ENCODE results near the gene TMEM229B. TPM values are rescaled to one million over a fixed set of nuclear protein-coding genes. Genes with fewer than 3 reads are reported as not detected.

The TMEM229B gene
- total RNA-seq, 1 donor from 2014 or later = 1.3 TPM

DNA sequence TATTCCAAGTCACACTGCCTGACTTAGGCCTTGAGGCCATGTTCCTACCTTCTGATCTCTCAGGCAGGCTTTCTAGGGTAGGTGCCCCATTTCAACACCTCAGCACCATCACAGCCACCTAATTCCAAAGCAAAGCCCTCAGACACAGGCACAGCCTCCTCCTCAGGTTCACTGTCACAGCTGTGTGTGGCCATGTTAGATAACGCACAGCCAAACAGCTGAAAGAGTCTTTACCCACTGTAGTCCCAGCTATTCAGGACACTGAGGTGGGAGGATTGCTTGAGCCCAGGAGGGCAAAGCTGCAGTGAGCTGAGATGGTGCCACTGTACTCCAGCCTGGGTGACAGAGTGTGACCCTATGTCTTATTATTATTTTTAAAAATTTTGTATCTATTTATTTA, 7.3 kb upstream of the TMEM229B start:
- Histone ChIP-seq H3K27ac (ENCODE audit: low read depth, low read length) (no peak overlapping the region), H3K79me2 (ENCODE audit: insufficient read depth, low read length) (no peaks in the 10 kb centered on the region), H3K4me1 (ENCODE audit: insufficient read depth, low read length) (no peaks in the 10 kb centered on the region), H3K36me3 (ENCODE audit: insufficient read depth, low read length) (no peaks in the 10 kb centered on the region), H3K4me2 (ENCODE audit: low read length) (no peak overlapping the region), H3K4me3 (ENCODE audit: insufficient read depth, low read depth, low read length) (no peak overlapping the region), H2AFZ (ENCODE audit: low read depth, low read length) (no peak overlapping the region), H3K27me3 (ENCODE audit: insufficient read depth, low read length) (peaks cover 6% of the 10 kb centered on the region), H4K20me1 (ENCODE audit: insufficient read depth, low read length) (no peaks in the 10 kb centered on the region), H3K9me3 (ENCODE audit: insufficient read depth, low read depth, low read length) (peaks cover 14% of the 10 kb centered on the region), H3K9ac (ENCODE audit: low read length) (no peak overlapping the region)
- H3K27me3 Mint-ChIP-seq (ENCODE audit: low read depth, unreplicated experiment) = no peaks in the 10 kb centered on the region
- H3K9me3 Mint-ChIP-seq (ENCODE audit: unreplicated experiment) = peaks cover 13% of the 10 kb centered on the region
- no peak for DNase-seq (ENCODE audit: low read depth)
- no peaks in the 10 kb centered on the region for H3K36me3 Mint-ChIP-seq (ENCODE audit: low read depth, unreplicated experiment)
- H3K27ac Mint-ChIP-seq (ENCODE audit: unreplicated experiment) = no peak overlapping the region
- H3K4me3 Mint-ChIP-seq (ENCODE audit: unreplicated experiment) = no peak overlapping the region
- TF ChIP-seq, protein P1, sequence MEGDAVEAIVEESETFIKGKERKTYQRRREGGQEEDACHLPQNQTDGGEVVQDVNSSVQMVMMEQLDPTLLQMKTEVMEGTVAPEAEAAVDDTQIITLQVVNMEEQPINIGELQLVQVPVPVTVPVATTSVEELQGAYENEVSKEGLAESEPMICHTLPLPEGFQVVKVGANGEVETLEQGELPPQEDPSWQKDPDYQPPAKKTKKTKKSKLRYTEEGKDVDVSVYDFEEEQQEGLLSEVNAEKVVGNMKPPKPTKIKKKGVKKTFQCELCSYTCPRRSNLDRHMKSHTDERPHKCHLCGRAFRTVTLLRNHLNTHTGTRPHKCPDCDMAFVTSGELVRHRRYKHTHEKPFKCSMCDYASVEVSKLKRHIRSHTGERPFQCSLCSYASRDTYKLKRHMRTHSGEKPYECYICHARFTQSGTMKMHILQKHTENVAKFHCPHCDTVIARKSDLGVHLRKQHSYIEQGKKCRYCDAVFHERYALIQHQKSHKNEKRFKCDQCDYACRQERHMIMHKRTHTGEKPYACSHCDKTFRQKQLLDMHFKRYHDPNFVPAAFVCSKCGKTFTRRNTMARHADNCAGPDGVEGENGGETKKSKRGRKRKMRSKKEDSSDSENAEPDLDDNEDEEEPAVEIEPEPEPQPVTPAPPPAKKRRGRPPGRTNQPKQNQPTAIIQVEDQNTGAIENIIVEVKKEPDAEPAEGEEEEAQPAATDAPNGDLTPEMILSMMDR (IDR thresholded peaks at IDR 0.05; ENCODE audit: insufficient read depth, low read depth, low read length) = no peak
- TF ChIP-seq EZH2 (IDR thresholded peaks at IDR 0.05; ENCODE audit: insufficient read depth, low read length) = no peak
- no peak for FAIRE-seq
- H3K4me1 Mint-ChIP-seq (ENCODE audit: low read depth, unreplicated experiment) = no peaks in the 10 kb centered on the region

DNA sequence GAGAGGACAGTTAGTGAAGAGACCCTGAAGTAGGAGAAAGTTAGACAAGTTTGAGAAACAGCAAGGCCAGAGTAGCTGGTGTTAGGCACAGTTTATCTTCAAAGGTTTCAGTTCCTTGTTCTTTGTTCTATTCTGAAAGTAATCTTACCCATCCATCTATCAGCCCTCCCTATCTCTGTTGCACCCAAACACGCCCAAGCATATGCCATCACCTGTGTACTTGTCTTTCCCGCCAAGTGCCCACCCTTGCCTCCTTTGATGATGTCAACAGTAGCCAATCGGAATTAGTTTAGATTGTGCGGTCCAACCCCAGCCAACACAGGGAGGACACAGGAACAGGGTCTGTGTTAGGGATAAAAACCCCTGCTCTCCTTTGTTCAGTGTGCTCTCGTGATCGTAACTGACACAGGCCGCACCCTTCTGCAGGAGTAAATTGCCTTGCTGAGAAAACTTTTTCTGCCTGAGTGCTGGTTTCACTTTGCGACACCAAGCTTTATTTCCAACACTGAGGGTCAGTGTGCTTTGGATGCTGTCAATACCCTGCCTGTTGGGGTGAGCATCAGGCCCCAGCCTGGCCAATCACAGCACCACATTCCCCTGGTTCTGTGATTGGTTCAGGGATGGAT, 4.7 kb upstream of the TMEM229B start:
- H3K4me3 Mint-ChIP-seq (ENCODE audit: unreplicated experiment) = no peak overlapping the region
- Histone ChIP-seq H3K4me3 (ENCODE audit: insufficient read depth, low read depth, low read length) (no peak overlapping the region), H3K79me2 (ENCODE audit: insufficient read depth, low read length) (no peaks in the 10 kb centered on the region), H3K9ac (ENCODE audit: low read length) (no peak overlapping the region), H3K9me3 (ENCODE audit: insufficient read depth, low read depth, low read length) (peaks cover 14% of the 10 kb centered on the region), H3K27me3 (ENCODE audit: insufficient read depth, low read length) (peaks cover 2% of the 10 kb centered on the region), H4K20me1 (ENCODE audit: insufficient read depth, low read length) (no peaks in the 10 kb centered on the region), H2AFZ (ENCODE audit: low read depth, low read length) (no peak overlapping the region), H3K4me2 (ENCODE audit: low read length) (no peak overlapping the region), H3K27ac (ENCODE audit: low read depth, low read length) (no peak overlapping the region), H3K4me1 (ENCODE audit: insufficient read depth, low read length) (no peaks in the 10 kb centered on the region), H3K36me3 (ENCODE audit: insufficient read depth, low read length) (no peaks in the 10 kb centered on the region)
- FAIRE-seq = no peak
- H3K27me3 Mint-ChIP-seq (ENCODE audit: low read depth, unreplicated experiment) = peaks cover 6% of the 10 kb centered on the region
- peaks cover 14% of the 10 kb centered on the region for H3K9me3 Mint-ChIP-seq (ENCODE audit: unreplicated experiment)
- DNase-seq (ENCODE audit: low read depth) = no peak
- H3K27ac Mint-ChIP-seq (ENCODE audit: unreplicated experiment) = no peak overlapping the region
- no peaks in the 10 kb centered on the region for H3K36me3 Mint-ChIP-seq (ENCODE audit: low read depth, unreplicated experiment)
- no peaks in the 10 kb centered on the region for H3K4me1 Mint-ChIP-seq (ENCODE audit: low read depth, unreplicated experiment)
- TF ChIP-seq, protein P1 (IDR thresholded peaks at IDR 0.05; ENCODE audit: insufficient read depth, low read depth, low read length) = no peak
- no peak for TF ChIP-seq EZH2 (IDR thresholded peaks at IDR 0.05; ENCODE audit: insufficient read depth, low read length)

DNA sequence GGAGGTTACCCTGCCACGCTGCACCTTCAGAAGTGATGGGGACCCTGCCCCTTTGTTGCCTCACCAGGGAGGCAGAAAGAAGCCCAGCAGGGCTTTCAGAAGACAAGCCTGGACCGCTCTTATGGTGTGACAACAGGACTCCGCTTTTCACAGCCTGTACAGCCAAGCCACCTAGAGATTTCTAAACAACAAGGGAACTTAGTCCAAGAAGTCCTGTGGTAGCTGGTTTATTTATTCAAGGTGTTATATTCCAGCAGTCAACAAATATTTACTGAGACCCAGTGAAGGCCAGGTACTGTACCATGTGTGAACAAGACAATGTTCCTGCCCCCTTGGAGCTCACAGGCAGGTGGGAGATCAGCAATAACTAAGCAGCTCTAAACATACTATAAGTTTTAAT, 4.0 kb upstream of the TMEM229B start:
- no peak overlapping the region for H3K4me2 ChIP-seq (ENCODE audit: low read length)
- no peaks in the 10 kb centered on the region for H3K79me2 ChIP-seq (ENCODE audit: insufficient read depth, low read length)
- no peak for DNase-seq (ENCODE audit: low read depth)
- H4K20me1 ChIP-seq (ENCODE audit: insufficient read depth, low read length) = no peaks in the 10 kb centered on the region
- no peaks in the 10 kb centered on the region for H3K4me1 ChIP-seq (ENCODE audit: insufficient read depth, low read length)
- H3K36me3 ChIP-seq (ENCODE audit: insufficient read depth, low read length) = no peaks in the 10 kb centered on the region
- no peak overlapping the region for H3K4me3 ChIP-seq (ENCODE audit: insufficient read depth, low read depth, low read length)
- H3K36me3 Mint-ChIP-seq (ENCODE audit: low read depth, unreplicated experiment) = no peaks in the 10 kb centered on the region
- H3K4me3 Mint-ChIP-seq (ENCODE audit: unreplicated experiment) = no peak overlapping the region
- H3K9me3 ChIP-seq (ENCODE audit: insufficient read depth, low read depth, low read length) = peaks cover 14% of the 10 kb centered on the region
- TF ChIP-seq, protein P1 (IDR thresholded peaks at IDR 0.05; ENCODE audit: insufficient read depth, low read depth, low read length) = no peak
- TF ChIP-seq EZH2 (IDR thresholded peaks at IDR 0.05; ENCODE audit: insufficient read depth, low read length) = no peak
- H3K27me3 ChIP-seq (ENCODE audit: insufficient read depth, low read length) = no peaks in the 10 kb centered on the region
- no peaks in the 10 kb centered on the region for H3K4me1 Mint-ChIP-seq (ENCODE audit: low read depth, unreplicated experiment)
- peaks cover 6% of the 10 kb centered on the region for H3K27me3 Mint-ChIP-seq (ENCODE audit: low read depth, unreplicated experiment)
- no peak for FAIRE-seq
- peaks cover 14% of the 10 kb centered on the region for H3K9me3 Mint-ChIP-seq (ENCODE audit: unreplicated experiment)
- H3K27ac Mint-ChIP-seq (ENCODE audit: unreplicated experiment) = no peak overlapping the region
- H3K27ac ChIP-seq (ENCODE audit: low read depth, low read length) = no peak overlapping the region
- H3K9ac ChIP-seq (ENCODE audit: low read length) = no peak overlapping the region
- no peak overlapping the region for H2AFZ ChIP-seq (ENCODE audit: low read depth, low read length)
